Suprapubic skin (tissue), 4 donors: Measurements from ENCODE around the gene UBTD2. TPM values are rescaled to one million over a fixed set of nuclear protein-coding genes. Genes with fewer than 3 reads are reported as not detected.

Experiments
- DNase-seq, 2 donors: peaks; one replicate each; pipeline ENCODE4 v3.0.0-alpha.2; 2019; ENCODE audit warnings: low spot score in 2 of 2
- H3K27ac ChIP-seq: fragments of 200-600 bp; sonication (generic); one replicate; pipeline ENCODE4 v1.5.1; 2019
- H3K27me3 ChIP-seq: fragments of 200-600 bp; sonication (generic); one replicate; pipeline ENCODE4 v1.5.1; 2019
- H3K36me3 ChIP-seq: fragments of 200-600 bp; sonication (generic); one replicate; pipeline ENCODE4 v1.5.1; 2019
- H3K4me1 ChIP-seq: fragments of 200-600 bp; sonication (generic); one replicate; pipeline ENCODE4 v1.5.1; 2019
- H3K4me3 ChIP-seq: fragments of 200-600 bp; sonication (generic); one replicate; pipeline ENCODE4 v1.5.1; 2019; ENCODE audit warnings: mild to moderate bottlenecking
- H3K9me3 ChIP-seq: fragments of 200-600 bp; sonication (generic); one replicate; pipeline ENCODE4 v1.5.1; 2019
- CTCF ChIP-seq, 2 donors: fragments of 200-600 bp in 1 of 2; fragments of 450-650 bp in 1 of 2; sonication (generic) in 1 of 2; IDR thresholded peaks; one replicate each; pipeline ENCODE4 v1.5.1; 2016 to 2019; ENCODE audit warnings: antibody characterized with exemption in 2 of 2, mild to moderate bottlenecking in 1 of 2, moderate library complexity in 1 of 2
- EP300 ChIP-seq: sonication (generic); formaldehyde crosslinking; IDR thresholded peaks from one replicate; pipeline ENCODE4 v1.6.1; 2017; ENCODE audit warnings: antibody characterized with exemption
- POLR2A ChIP-seq, 2 donors: fragments of 450-650 bp; IDR thresholded peaks; one replicate each; pipeline ENCODE4 v1.6.1; 2017; ENCODE audit warnings: antibody characterized with exemption in 2 of 2, mild to moderate bottlenecking in 2 of 2, moderate library complexity in 2 of 2
- POLR2AphosphoS5 ChIP-seq, 3 donors: sonication (generic); formaldehyde crosslinking; IDR thresholded peaks; one replicate each; pipeline ENCODE4 v1.6.1; 2017; ENCODE audit warnings: antibody characterized with exemption in 3 of 3
- WGBS: methylation state at CpG from one replicate; pipeline ENCODE4 v1.1.5; 2018; 5-methylcytosine and 5-hydroxymethylcytosine counted together
- total RNA-seq, 4 donors: library from RNA; depleted of rRNA; stranded (reverse); fragments of >200 nt; gene quantifications; one replicate each; pipeline ENCODE4 v1.1.0, GENCODE V29; 2016

UBTD2 gene
- total RNA-seq, 4 donors from 2014 or later, result 7.0 to 14.6 (median 12.8) TPM

- 93% methylated on average over 7 of the region's 7 CpGs for WGBS
- H3K4me1 ChIP-seq, result no peaks in the 10 kb centered on the region
- TF ChIP-seq CTCF (IDR thresholded peaks at IDR 0.05), result no peak
- no peak for TF ChIP-seq EP300
- no peak for TF ChIP-seq POLR2A (IDR thresholded peaks at IDR 0.05)
- TF ChIP-seq POLR2AphosphoS5 (IDR thresholded peaks at IDR 0.05), result no peak
Observed at GRCh38 chr5:172311026-172311425, 27.5 kb upstream of the UBTD2 start.

GRCh38 chr5:172305380-172305779 is 21.8 kb upstream of the UBTD2 start:
- Histone ChIP-seq H3K27ac (no peak overlapping the region), H3K9me3 (no peaks in the 10 kb centered on the region), H3K36me3 (no peaks in the 10 kb centered on the region), H3K4me1 (no peaks in the 10 kb centered on the region), H3K27me3 (no peaks in the 10 kb centered on the region), H3K4me3 (no peak overlapping the region)
- no peak for DNase-seq
- no peak for TF ChIP-seq EP300
- no peak for TF ChIP-seq POLR2AphosphoS5 (IDR thresholded peaks at IDR 0.05)
- no peak for TF ChIP-seq POLR2A (IDR thresholded peaks at IDR 0.05)
- TF ChIP-seq CTCF (IDR thresholded peaks at IDR 0.05), result no peak
- WGBS, result 94% methylated on average over 2 of the region's 2 CpGs

More at GRCh38 chr5:172311026-172311425, 27.5 kb upstream of the UBTD2 start:
- no peak for DNase-seq
- no peak overlapping the region for H3K4me3 ChIP-seq
- H3K36me3 ChIP-seq, result no peaks in the 10 kb centered on the region
- no peaks in the 10 kb centered on the region for H3K9me3 ChIP-seq
- no peaks in the 10 kb centered on the region for H3K27me3 ChIP-seq
- no peak overlapping the region for H3K27ac ChIP-seq

- no peak for TF ChIP-seq EP300
- TF ChIP-seq POLR2A (IDR thresholded peaks at IDR 0.05), result no peak
- TF ChIP-seq CTCF (IDR thresholded peaks at IDR 0.05), result no peak
- no peak for TF ChIP-seq POLR2AphosphoS5 (IDR thresholded peaks at IDR 0.05)
- Histone ChIP-seq H3K4me1 (no peaks in the 10 kb centered on the region), H3K36me3 (no peaks in the 10 kb centered on the region), H3K9me3 (no peaks in the 10 kb centered on the region), H3K27me3 (no peaks in the 10 kb centered on the region), H3K27ac (no peak overlapping the region), H3K4me3 (no peak overlapping the region)
- no peak for DNase-seq
- 83% methylated on average over 3 of the region's 3 CpGs for WGBS
Observed at GRCh38 chr5:172303572-172304335, 20.2 kb upstream of the UBTD2 start.

GRCh38 chr5:172303162-172303561 is 19.6 kb upstream of the UBTD2 start:
- no peaks in the 10 kb centered on the region for H3K27me3 ChIP-seq
- TF ChIP-seq CTCF (IDR thresholded peaks at IDR 0.05), result no peak
- TF ChIP-seq EP300, result no peak
- no peak for TF ChIP-seq POLR2A (IDR thresholded peaks at IDR 0.05)
- TF ChIP-seq POLR2AphosphoS5 (IDR thresholded peaks at IDR 0.05), result no peak
- no peaks in the 10 kb centered on the region for H3K36me3 ChIP-seq
- H3K9me3 ChIP-seq, result no peaks in the 10 kb centered on the region
- DNase-seq, result no peak
- no peak overlapping the region for H3K27ac ChIP-seq
- H3K4me3 ChIP-seq, result no peak overlapping the region
- H3K4me1 ChIP-seq, result no peaks in the 10 kb centered on the region
- WGBS, result 78% methylated on average over 5 of the region's 5 CpGs

- H3K36me3 ChIP-seq, result no peaks in the 10 kb centered on the region
- 69% methylated on average over 9 of the region's 9 CpGs for WGBS
- no peak for DNase-seq
- no peak overlapping the region for H3K27ac ChIP-seq
- H3K9me3 ChIP-seq, result no peaks in the 10 kb centered on the region
- no peaks in the 10 kb centered on the region for H3K4me1 ChIP-seq
- no peak for TF ChIP-seq CTCF (IDR thresholded peaks at IDR 0.05)
- TF ChIP-seq POLR2AphosphoS5 (IDR thresholded peaks at IDR 0.05), result no peak
- TF ChIP-seq EP300, result no peak
- no peak for TF ChIP-seq POLR2A (IDR thresholded peaks at IDR 0.05)
- H3K27me3 ChIP-seq, result no peaks in the 10 kb centered on the region
- H3K4me3 ChIP-seq, result no peak overlapping the region
Observed at GRCh38 chr5:172302047-172302710, 18.6 kb upstream of the UBTD2 start.
